Activated CD8-positive, alpha-beta T cell treated with anti-CD3 and anti-CD28 coated beads for 36 hours (primary cell): ENCODE data around the gene LRRC52. TPM values are rescaled to one million over a fixed set of nuclear protein-coding genes. Genes with fewer than 3 reads are reported as not detected.

Experiments used
- ATAC-seq: fragments of 200-7000 bp; cut with Tn5 transposase; one replicate; pipeline ENCODE4 v1.10.0; 2021; ENCODE audit warnings: mild to moderate bottlenecking, moderate library complexity
- CTCF ChIA-PET: fragments of 350-600 bp; sonication (Branson Sonifier 250); formaldehyde crosslinking; loops from one replicate; lab custom pipeline; 2021; ENCODE audit warnings: antibody characterized with exemption; lab: Charles Lee
- POLR2A ChIA-PET: fragments of 350-600 bp; sonication (Branson Sonifier 250); formaldehyde crosslinking; loops from one replicate; lab custom pipeline; 2021; ENCODE audit warnings: antibody characterized with exemption; lab: Charles Lee
- DNase-seq: peaks from one replicate; pipeline ENCODE4 v3.0.0-alpha.2; 2020
- H3K27ac Mint-ChIP-seq: one replicate; pipeline ENCODE4 v1.8.0; 2021; ENCODE audit warnings: mild to moderate bottlenecking, mixed read lengths
- H3K27me3 Mint-ChIP-seq: one replicate; pipeline ENCODE4 v1.8.0; 2021; ENCODE audit warnings: mixed read lengths
- H3K36me3 Mint-ChIP-seq: one replicate; pipeline ENCODE4 v1.8.0; 2021; ENCODE audit warnings: low read depth, mixed read lengths
- H3K4me1 Mint-ChIP-seq: one replicate; pipeline ENCODE4 v1.8.0; 2021; ENCODE audit warnings: low read depth, mixed read lengths
- H3K4me3 Mint-ChIP-seq: one replicate; pipeline ENCODE4 v1.8.0; 2021; ENCODE audit warnings: mild to moderate bottlenecking, moderate library complexity, mixed read lengths
- H3K9me3 Mint-ChIP-seq: one replicate; pipeline ENCODE4 v1.8.0; 2021; ENCODE audit warnings: mixed read lengths
- intact Hi-C: fragments of 100-400 bp; cut with micrococcal nuclease; formaldehyde crosslinking; loops from one replicate; pipeline ENCODE4 v1.10.0; 2022
- total RNA-seq, 2 experiments: library from RNA; stranded (reverse); gene quantifications; one replicate each; pipeline ENCODE4 v1.2.3, GENCODE V29; 2021
- TF ChIP-seq, protein P1 (sequence below): fragments of 200-600 bp; IDR thresholded peaks from one replicate; pipeline ENCODE4 v1.8.0; 2022; ENCODE audit warnings: antibody characterized with exemption, mild to moderate bottlenecking

Gene LRRC52
- total RNA-seq, 2 experiments from 2014 or later = not detected

DNA sequence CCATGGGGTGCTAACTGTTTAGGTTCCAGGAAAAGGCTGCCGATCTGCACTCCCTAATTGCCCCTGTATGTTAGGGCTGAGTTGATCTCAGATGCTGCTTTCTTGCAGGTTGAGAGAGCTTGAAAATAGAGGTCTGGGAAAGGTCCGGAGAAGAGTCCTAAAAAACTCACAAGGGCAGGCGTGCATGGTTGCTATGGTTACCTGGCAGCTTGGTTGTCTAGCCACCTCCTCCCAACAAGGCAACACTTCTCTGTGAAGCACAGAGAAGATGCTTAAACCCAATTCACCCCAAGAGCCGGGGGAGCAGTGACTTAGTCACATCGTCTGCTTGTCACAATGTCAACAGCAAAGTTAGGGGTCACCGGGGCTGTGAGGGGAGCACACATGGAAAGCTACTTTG lies 31.0 kb upstream of the LRRC52 start:
- CTCF ChIA-PET = interaction anchor here (1.0 kb wide), 1 partner anchor 144 kb away, joined by 4 read pairs; no protein-coding TSS in a partner anchor

DNA sequence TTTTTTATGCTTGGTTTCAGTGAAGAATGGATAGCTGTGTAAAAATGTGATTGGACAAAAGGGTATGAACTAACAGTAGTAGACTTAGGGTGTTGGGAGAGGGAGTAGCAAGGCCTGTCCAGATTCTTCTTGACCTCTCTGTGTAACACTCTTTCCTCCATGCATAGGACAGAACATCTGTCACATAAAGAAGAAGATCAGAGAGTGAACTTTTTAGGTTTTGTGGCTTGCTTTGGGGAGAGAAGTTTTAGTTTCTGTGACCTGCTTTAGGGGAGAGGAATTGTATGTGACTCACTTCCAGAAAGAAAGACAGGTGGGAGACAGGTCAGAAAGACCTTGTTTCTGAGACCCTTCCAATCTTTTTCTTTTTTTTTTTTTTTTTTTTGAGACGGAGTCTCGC lies 27.3 kb upstream of the LRRC52 start:
- DNase-seq (no peak), ATAC-seq (no peak)
- POLR2A ChIA-PET = no interaction called here
- TF ChIP-seq, protein P1, sequence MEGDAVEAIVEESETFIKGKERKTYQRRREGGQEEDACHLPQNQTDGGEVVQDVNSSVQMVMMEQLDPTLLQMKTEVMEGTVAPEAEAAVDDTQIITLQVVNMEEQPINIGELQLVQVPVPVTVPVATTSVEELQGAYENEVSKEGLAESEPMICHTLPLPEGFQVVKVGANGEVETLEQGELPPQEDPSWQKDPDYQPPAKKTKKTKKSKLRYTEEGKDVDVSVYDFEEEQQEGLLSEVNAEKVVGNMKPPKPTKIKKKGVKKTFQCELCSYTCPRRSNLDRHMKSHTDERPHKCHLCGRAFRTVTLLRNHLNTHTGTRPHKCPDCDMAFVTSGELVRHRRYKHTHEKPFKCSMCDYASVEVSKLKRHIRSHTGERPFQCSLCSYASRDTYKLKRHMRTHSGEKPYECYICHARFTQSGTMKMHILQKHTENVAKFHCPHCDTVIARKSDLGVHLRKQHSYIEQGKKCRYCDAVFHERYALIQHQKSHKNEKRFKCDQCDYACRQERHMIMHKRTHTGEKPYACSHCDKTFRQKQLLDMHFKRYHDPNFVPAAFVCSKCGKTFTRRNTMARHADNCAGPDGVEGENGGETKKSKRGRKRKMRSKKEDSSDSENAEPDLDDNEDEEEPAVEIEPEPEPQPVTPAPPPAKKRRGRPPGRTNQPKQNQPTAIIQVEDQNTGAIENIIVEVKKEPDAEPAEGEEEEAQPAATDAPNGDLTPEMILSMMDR = no peak
- Mint-ChIP-seq H3K9me3 (peaks cover 6% of the 10 kb centered on the region), H3K27ac (no peak overlapping the region), H3K27me3 (peaks cover 14% of the 10 kb centered on the region), H3K36me3 (no peaks in the 10 kb centered on the region), H3K4me1 (no peaks in the 10 kb centered on the region), H3K4me3 (no peak overlapping the region)
- intact Hi-C loops = no loop called here
- CTCF ChIA-PET = interaction anchor here (0.9 to 1.3 kb wide), 2 partner anchors 76 to 149 kb away, joined by 3 read pairs; no protein-coding TSS in a partner anchor

More for the DNA sequence above, 31.0 kb upstream of the LRRC52 start:
- Mint-ChIP-seq H3K4me3 (no peak overlapping the region), H3K27ac (no peak overlapping the region), H3K9me3 (no peaks in the 10 kb centered on the region), H3K36me3 (no peaks in the 10 kb centered on the region), H3K27me3 (peaks cover 7% of the 10 kb centered on the region), H3K4me1 (no peaks in the 10 kb centered on the region)
- DNase-seq (no peak), ATAC-seq (no peak)
- intact Hi-C loops = no loop called here
- TF ChIP-seq, protein P1 = no peak
- POLR2A ChIA-PET = interaction anchor here (0.7 kb wide), 1 partner anchor 185 kb away, joined by 3 read pairs; no protein-coding TSS in a partner anchor

DNA sequence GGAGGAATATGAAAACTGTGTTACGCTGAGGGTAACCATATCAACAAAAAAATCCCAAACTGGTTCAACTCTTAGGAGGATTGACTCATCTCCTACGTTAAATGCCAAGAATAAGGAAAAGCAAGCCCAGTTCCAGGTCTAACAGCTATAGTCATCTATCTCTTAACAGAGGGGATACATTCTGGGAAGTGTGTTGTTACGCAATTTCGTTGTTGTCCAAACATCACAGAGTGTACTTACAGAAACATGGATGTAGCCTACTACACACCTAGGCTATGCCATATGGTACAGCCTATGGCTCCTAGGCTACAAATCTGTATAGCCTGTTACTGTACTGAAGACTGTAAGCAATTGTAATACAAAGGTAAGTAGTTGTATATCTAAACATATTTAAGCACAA lies 23.2 kb upstream of the LRRC52 start:
- Mint-ChIP-seq H3K36me3 (peaks cover 4% of the 10 kb centered on the region), H3K9me3 (peaks cover 13% of the 10 kb centered on the region), H3K4me3 (no peak overlapping the region), H3K4me1 (no peaks in the 10 kb centered on the region), H3K27ac (no peak overlapping the region), H3K27me3 (peaks cover 23% of the 10 kb centered on the region)
- TF ChIP-seq, protein P1 = no peak
- intact Hi-C loops = no loop called here
- ChIA-PET POLR2A (no interaction called here), CTCF (no interaction called here)
- ATAC-seq (no peak), DNase-seq (no peak)

DNA sequence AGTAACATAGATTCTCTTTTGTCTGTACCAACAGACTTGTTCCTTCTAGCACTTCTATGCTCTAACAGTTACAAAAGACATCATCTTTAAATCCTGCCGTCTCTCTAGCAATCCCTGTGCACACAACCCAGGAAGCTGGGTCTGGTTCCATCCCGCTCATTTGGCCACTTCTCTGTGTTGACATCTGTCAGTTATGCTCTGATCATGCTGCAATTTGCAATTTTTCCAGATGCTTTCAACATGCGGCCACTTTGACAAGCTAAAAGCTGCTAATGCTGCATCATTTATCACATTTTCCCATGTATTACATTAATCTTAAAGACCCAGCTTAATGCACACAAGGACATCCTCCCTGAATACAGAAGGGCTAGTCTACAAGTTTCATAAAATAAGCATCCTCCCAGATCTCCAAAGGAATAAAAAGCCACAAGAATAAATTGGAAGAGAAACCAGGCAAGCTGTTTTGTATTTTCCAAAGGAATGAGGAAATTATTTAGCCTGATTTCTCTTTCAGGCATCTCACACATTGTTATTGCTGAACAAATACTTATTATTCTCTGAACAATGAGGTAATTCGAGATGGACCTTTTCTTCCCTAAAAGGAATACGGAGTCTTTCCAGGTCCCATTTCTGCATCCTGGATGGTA lies 19.0 kb upstream of the LRRC52 start:
- no peak for ATAC-seq
- CTCF ChIA-PET = interaction anchor here (1.0 to 1.2 kb wide), 2 partner anchors 10 to 68 kb away, joined by 3 read pairs; no protein-coding TSS in a partner anchor
- Mint-ChIP-seq H3K27ac (no peak overlapping the region), H3K27me3 (peaks cover 37% of the 10 kb centered on the region), H3K36me3 (peaks cover 4% of the 10 kb centered on the region), H3K4me1 (no peaks in the 10 kb centered on the region), H3K9me3 (peaks cover 12% of the 10 kb centered on the region), H3K4me3 (no peak overlapping the region)
- no peak for DNase-seq
- POLR2A ChIA-PET = no interaction called here
- TF ChIP-seq, protein P1 = no peak
- intact Hi-C loops = no loop called here

DNA sequence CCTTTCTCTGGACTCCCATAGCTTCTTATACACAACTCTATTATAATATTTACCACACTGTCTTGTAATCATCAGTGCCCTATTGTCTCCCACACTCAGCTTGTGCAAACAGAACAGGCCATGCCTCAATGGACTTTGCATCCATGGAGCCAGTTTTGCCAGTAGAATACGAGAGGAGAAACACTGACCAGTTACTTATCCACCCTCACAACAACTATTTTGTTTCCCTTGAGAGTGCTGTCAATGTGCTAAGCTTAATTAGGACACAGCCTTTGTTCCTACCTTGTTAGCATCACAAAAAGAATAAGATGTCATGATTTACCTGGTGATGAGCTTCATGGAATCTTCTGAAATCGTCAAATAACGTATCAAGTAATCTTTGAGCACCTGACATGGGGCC lies 18.1 kb upstream of the LRRC52 start:
- DNase-seq (no peak), ATAC-seq (no peak)
- TF ChIP-seq, protein P1 = no peak
- Mint-ChIP-seq H3K9me3 (peaks cover 12% of the 10 kb centered on the region), H3K4me1 (no peaks in the 10 kb centered on the region), H3K27ac (no peak overlapping the region), H3K27me3 (peaks cover 34% of the 10 kb centered on the region), H3K4me3 (no peak overlapping the region), H3K36me3 (peaks cover 4% of the 10 kb centered on the region)
- POLR2A ChIA-PET = no interaction called here
- intact Hi-C loops = no loop called here
- CTCF ChIA-PET = interaction anchor here (1.0 kb wide), 2 partner anchors 53 to 67 kb away, joined by 3 to 4 read pairs; no protein-coding TSS in a partner anchor
